ENCODE results near the gene PTPN22. TPM values are rescaled to one million over a fixed set of nuclear protein-coding genes. Genes with fewer than 3 reads are reported as not detected.
A peak's percentile ranks its signal among the peaks of the same experiment; 100 is the strongest.

The PTPN22 gene
- 0.63 and 3.2 TPM in 2 replicates for total RNA-seq

GRCh38 chr1:113871597-113872113, at the start of gene PTPN22:
PTPN22 (minus strand) TSS chr1:113871712.
- DNase-seq (ENCODE audit: low read depth, low spot score) = no peak

DNA sequence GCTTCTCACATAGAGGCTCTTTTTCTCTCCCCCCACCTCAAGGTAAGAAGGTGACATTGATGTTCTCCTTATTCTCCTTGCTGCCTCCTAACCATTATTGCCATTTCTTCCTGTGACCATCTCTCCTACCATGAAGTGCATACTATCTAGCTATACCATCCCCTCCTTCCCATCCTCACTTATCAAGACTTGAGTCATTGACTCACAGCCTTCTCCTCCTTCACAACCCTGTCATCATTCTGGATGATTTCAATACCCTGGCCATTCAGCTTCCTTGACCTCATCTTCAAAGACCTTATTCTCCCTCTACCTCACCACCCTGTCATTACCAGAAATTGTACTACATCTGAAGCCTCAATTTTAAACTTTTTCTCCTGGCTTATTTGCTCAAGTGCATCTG, 46.7 kb upstream of the PTPN22 start:
- DNase-seq (ENCODE audit: low read depth, low spot score) = no peak

DNA sequence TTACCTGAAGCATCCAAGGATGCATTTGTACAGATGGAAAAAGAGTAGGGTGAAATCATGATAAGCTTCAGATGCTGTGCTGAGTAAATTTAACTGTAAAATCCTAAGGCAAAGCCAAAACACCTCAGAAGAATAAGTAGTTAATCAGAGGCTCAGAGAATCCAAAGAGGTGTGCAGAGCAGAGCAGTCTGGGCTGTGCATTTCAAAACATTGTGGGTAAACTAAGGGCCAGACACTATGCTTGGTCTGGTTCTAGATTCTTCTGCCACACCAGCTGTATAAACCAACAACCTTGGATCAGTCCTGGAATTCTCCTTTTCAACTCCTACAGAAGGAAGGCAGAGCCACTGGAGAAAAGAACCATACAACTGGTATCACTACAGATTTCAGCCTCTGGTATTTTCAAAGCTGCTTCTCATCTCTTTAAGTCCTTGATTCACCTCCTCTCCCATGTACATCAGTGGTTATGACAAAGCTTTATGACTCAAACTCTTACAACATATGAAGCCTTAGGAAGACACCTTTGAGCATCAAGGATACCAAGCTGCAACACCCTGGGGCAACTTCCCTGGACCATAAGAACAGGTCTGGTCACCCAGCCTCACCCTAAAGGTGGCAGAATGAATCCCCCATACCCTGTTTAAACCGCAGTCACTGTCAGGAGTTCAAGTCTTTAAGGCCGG, 46.0 kb upstream of the PTPN22 start:
- no peak for DNase-seq (ENCODE audit: low read depth, low spot score)

DNA sequence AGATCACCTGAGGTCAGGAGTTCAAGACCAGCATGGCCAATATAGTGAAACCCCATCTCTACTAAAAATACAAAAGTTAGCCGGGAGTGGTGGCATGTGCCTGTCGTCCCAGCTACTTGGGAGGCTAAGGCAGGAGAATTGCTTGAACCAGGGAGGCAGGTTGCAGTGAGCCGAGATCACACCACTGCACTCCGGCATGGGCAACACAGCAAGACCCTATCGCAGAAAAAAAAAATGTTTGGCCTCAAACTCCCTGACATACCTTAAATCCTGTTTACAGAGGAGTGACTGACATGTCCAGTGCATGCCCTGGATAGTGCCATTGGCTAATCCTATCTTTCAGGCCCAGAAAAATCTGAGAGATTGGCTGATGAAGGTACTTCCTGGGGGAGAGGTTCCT, 45.5 kb upstream of the PTPN22 start:
- no peak for DNase-seq (ENCODE audit: low read depth, low spot score)

- DNase-seq (ENCODE audit: low read depth, low spot score) = no peak
Measured at GRCh38 chr1:113913887-113914664, 42.6 kb upstream of the PTPN22 start.

DNA sequence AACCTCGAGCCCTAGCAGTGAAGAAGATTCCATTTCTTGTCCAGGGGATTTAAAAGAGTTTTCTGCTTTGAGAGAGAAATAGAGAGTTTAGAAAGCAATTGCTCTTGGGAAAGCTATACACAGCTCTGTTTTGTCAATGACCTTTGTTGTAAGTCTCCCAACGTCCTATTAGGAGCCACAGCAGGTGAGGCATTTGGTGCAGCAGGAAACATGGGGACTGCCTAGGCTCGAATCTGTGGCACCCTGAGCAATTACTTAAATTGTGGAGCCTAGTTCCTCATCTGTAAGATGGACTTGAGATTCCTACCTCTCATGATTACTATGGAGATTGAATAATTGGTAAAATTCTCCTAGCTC, 41.8 kb upstream of the PTPN22 start:
- DNase-seq (ENCODE audit: low read depth, low spot score) = no peak

- no peak for DNase-seq (ENCODE audit: low read depth, low spot score)
Measured at GRCh38 chr1:113912594-113913311, 41.2 kb upstream of the PTPN22 start.

DNA sequence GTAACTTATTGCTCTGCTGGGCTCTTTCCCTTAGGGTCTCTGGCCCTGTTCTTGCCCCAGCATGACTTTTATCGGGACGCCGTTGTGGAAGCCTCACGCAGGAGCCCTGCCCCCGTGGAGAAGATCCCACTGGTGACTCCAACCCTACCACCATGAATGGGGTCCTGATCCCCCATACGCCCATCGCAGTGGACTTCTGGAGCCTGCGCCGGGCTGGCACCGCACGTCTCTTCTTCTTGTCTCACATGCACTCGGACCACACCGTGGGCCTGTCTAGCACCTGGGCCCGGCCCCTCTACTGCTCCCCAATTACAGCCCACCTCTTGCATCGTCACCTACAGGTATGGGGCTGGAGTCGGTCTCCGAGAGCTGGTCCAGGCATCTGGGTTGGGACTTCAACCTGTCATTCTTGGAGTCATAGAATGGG, 33.9 kb upstream of the PTPN22 start:
- DNase-seq (ENCODE audit: low read depth, low spot score) = no peak

DNA sequence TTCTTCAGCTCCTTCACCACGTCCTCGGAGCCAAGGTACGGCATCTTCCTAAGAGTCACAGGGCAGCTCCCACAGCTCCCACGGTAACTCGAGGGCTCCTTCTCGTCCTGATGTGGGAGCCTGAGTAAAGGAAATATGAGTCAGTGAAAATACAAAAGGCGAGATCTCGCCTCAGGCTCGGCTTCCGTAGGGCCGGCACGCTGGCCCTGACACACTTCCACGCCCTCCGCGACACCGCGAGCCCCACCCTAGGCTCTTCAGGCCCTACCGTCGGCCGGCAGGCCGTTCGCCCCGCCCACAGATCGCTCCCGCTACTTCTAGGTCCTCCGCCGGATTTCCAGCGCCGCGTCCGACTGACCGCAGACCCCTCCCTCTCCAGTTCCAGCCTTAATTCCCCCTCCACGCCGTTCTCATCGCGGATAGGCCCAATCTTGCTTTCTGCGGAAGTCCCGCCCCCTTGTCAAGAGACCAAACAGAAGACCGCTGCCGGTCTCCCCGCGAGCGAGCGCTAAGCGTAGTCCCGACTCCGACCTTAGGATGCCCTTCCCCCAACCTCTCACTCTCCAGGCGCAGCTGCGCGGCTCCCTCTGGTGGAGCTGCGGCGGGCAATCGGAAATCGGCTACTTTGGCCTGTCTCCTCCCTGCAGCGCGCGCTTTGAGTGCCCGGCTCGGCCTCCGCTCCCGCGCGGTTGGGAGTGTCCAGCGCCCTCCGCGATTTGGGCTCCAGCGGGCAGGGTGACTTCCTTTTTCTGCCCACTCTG, 33.3 kb upstream of the PTPN22 start, which contains the start of the genes AP4B1 and DCLRE1B:
Gene AP4B1 (minus strand): TSS at position 126 of the 761 bp plus-strand sequence. CDS start 82 bp downstream, at position 44.
Gene DCLRE1B (plus strand): TSS at position 653 of the 761 bp plus-strand sequence. CDS start 261 bp downstream, outside the sequence.
- DNase-seq (ENCODE audit: low read depth, low spot score) = peak; percentile 99

DNA sequence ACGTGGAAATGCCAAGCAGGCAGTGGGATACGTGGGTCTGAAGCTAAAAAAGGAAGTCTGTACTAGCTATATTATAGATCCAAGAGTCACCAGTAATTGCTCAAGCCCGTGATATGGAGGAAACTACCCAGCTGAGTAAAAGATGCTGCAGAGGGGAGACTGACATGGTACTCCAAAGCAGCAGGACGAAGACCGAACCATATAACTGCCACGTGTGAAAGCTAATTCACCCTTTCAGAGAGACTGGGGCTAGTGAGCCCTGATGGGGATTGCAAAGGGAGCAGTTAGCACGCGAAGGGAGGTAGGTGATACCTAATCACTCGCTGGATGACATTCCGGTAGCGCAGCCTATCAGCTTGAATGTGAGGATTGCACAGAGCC, 32.8 kb upstream of the PTPN22 start:
- DNase-seq (ENCODE audit: low read depth, low spot score) = no peak

DNA sequence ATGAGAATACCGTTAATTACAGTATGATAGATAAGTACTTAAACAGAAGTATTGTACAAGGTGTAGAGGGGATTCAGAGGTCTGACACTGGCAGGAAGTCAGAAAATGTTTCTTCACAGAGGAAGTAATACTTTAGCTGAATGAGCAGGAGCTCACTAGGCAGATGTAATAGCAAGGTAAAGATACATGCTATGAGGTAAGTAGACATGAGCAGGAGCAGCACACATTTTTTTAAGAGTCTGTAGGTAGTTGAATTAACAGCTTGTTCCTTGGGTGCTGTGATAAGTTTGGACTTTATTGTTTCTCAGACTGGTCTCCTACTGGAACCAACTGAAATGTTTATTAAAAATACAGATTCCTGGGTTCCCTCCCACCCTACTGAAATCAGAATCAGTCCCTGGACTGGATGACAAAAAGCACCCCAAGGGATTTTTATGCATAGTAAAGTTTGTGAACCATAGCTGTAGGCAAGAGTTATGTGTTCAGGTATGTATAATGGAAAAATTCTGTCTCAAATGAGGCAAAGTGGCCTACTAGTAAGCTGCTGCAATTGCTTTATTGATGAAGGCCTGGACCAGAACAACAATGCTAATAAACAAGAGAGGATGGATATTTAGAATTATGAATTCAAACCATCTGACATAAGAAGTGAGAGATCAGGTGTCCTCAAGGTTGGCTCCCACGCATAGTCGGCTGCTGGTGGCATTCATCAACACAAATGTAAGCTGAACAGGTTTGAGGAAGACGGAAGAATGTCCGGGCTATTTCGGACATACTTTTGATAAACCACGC, 32.2 kb upstream of the PTPN22 start:
- no peak for DNase-seq (ENCODE audit: low read depth, low spot score)

DNA sequence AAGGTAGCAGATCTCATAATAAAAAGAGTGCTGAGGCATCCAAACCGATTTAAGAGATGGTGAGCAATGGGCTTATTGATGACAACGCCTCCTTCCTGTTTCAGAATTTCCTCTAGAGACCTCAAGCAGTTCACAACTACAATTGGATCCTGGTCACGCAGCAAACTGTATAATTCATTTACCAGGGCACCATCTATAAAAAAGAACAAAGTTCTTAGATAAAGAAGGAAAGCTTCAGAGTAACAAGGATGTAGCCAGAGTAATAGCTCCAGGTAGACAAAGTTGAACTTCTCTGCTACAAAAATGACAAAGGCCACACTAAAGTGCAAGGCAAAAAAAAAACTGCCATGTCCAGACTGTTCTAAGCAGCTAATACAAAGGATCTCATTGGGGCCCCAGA, 29.7 kb upstream of the PTPN22 start:
- no peak for DNase-seq (ENCODE audit: low read depth, low spot score)

DNA sequence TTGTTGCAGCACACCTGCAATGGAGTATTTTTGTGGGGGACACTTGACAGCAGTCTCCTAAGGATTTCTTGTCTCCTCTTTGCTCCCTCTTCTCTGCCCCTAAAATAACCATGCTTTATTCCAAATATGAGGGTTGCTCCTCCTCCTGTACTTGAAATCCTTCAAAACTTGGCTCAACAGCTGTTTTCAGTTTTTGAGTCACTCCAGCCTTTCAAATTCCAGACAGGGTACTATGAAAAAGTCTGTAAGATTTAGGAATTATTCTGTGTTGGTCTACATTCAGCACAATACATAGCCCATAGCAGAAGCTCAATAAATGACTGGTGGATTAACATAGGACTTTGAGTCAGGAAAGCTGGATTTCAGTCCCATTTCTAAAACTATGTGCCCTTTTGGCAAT, 27.6 kb upstream of the PTPN22 start:
- DNase-seq (ENCODE audit: low read depth, low spot score) = no peak

GRCh38 chr1:113898241-113898814, 26.8 kb upstream of the PTPN22 start:
- no peak for DNase-seq (ENCODE audit: low read depth, low spot score)

DNA sequence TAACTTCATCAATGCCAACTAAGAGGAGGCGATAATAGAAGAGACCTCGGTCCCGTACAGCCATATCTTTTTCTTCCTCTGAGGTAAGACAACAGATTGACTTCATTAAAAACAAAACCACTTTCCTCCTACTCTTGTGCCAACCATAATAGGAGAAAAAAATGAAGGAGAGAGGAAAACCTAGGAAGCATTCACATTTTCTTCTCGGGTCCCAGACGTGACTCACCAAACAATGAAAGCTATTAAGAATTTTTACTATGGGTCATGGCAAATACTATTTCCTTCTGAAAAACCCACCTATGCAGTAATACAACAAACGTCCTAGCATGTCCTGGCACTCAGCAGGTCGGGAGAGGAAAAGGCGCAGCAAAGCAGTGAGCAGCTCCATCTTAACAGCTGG, 24.4 kb upstream of the PTPN22 start:
- DNase-seq (ENCODE audit: low read depth, low spot score) = no peak

- no peak for DNase-seq (ENCODE audit: low read depth, low spot score)
Measured at GRCh38 chr1:113895098-113895497, 23.6 kb upstream of the PTPN22 start.

- no peak for DNase-seq (ENCODE audit: low read depth, low spot score)
Measured at GRCh38 chr1:113893267-113893666, 21.8 kb upstream of the PTPN22 start.

DNA sequence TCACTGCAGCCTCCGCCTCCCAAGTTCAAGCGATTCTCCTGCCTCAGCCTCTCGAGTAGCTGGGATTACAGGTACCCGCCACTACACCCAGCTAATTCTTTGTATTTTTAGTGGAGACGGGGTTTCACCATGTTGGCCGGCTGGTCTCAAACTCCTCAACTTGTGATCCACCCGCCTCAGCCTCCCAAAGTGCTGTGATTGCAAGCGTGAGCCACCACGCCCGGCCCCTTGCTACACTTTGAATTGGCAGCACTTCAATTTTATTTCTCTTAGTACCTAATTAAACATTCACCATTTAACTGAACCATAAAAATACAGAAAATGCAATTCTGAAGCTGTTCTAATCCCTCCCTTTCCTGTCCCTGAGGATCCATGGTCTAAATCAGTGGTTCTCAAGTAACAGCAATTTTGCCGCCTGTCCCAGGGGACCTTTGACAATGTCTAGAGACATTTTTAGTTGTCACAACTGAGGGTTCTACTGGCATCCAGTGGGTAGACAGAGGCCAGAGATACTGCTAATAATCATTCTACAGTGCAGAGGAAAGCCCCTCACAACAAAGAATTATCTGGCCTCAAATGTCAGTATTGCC, 20.2 kb upstream of the PTPN22 start:
- no peak for DNase-seq (ENCODE audit: low read depth, low spot score)

DNA sequence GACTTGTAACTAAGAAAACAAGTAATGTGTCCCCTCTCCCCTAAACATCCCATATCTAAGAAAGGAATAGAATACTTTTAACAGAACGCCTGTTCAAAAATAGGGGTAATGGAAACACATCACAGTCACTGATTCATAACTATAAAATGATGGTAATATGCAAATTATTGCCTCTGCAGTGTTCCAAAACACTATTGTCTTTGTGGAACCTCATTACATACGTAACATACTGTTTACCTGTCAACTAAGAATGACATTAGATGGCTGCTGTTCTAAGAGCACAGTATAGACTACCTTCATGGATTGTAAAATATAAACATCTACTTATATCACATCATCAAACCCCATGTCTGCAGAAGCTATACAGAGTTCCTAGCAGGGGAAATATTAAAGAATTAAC, 19.3 kb upstream of the PTPN22 start:
- DNase-seq (ENCODE audit: low read depth, low spot score) = no peak
